Measurements from ENCODE around the gene GATA3. TPM values are rescaled to one million over a fixed set of nuclear protein-coding genes. Genes with fewer than 3 reads are reported as not detected.

Gene GATA3
- total RNA-seq, 1 experiment from 2014 or later: 3.1 TPM

DNA sequence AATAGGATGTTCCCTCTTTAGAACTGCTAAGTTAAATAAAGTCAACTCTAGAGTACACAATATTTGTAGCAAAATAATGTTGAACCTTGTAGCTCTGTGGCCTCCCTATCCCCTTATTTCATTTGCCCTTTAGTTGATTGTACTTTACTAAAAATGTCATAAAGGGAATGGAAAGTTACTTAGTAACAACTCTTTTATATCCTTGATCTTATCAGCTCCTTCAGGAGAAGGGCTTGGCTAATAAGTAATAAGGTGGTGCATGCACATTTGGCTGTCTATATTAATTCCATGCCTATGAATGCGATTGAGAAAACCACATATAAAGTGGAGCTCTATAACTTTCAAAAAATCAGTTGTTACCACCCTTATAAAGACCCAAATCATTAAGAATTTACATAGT, 41.5 kb upstream of the GATA3 start:
- POLR2A ChIA-PET (ENCODE audit: low non-redundant PET): no interaction called here
- Histone ChIP-seq H3K27me3 (replicated peaks; ENCODE audit: insufficient read depth, low read depth, low read length, poor library complexity) (no peaks in the 10 kb centered on the region), H3K36me3 (ENCODE audit: insufficient read depth, low read length, poor library complexity, severe bottlenecking) (peaks cover 3% of the 10 kb centered on the region), H3K9me3 (ENCODE audit: low read depth, low read length, poor library complexity, severe bottlenecking) (no peaks in the 10 kb centered on the region), H3K4me1 (ENCODE audit: insufficient read depth, low read length, poor library complexity, severe bottlenecking) (no peaks in the 10 kb centered on the region), H3K27ac (ENCODE audit: low read depth, low read length, poor library complexity, severe bottlenecking) (no peak overlapping the region), H3K4me3 (ENCODE audit: low read depth, low read length, poor library complexity, severe bottlenecking) (no peak overlapping the region)
- CTCF ChIA-PET: no interaction called here
- no TSS peak for BruUV-seq (replicated peaks)
- no peak for TF ChIP-seq CTCF (conservative IDR thresholded peaks at IDR 0.05; ENCODE audit: low read depth, low read length)
- TF ChIP-seq EZH2 (IDR thresholded peaks at IDR 0.05; ENCODE audit: borderline replicate concordance, low read depth, low read length, poor library complexity, severe bottlenecking): no peak
- intact Hi-C loops (cut with micrococcal nuclease; ENCODE audit: unreplicated experiment): no loop called here
- DNase-seq (ENCODE audit: low spot score): no peak

- ChIA-PET POLR2A (ENCODE audit: low non-redundant PET) (no interaction called here), CTCF (no interaction called here)
- Histone ChIP-seq H3K36me3 (ENCODE audit: insufficient read depth, low read length, poor library complexity, severe bottlenecking) (peaks cover 3% of the 10 kb centered on the region), H3K4me3 (ENCODE audit: low read depth, low read length, poor library complexity, severe bottlenecking) (no peak overlapping the region), H3K27ac (ENCODE audit: low read depth, low read length, poor library complexity, severe bottlenecking) (no peak overlapping the region), H3K4me1 (ENCODE audit: insufficient read depth, low read length, poor library complexity, severe bottlenecking) (no peaks in the 10 kb centered on the region), H3K27me3 (replicated peaks; ENCODE audit: insufficient read depth, low read depth, low read length, poor library complexity) (no peaks in the 10 kb centered on the region), H3K9me3 (ENCODE audit: low read depth, low read length, poor library complexity, severe bottlenecking) (no peaks in the 10 kb centered on the region)
- TF ChIP-seq EZH2 (IDR thresholded peaks at IDR 0.05; ENCODE audit: borderline replicate concordance, low read depth, low read length, poor library complexity, severe bottlenecking): no peak
- no peak for TF ChIP-seq CTCF (conservative IDR thresholded peaks at IDR 0.05; ENCODE audit: low read depth, low read length)
- no TSS peak for BruUV-seq (replicated peaks)
- no peak for DNase-seq (ENCODE audit: low spot score)
- intact Hi-C loops (cut with micrococcal nuclease; ENCODE audit: unreplicated experiment): no loop called here
These were observed 40.9 kb upstream of the GATA3 start for GRCh38 chr10:8013619-8014018.

GRCh38 chr10:8014649-8015048, 39.8 kb upstream of the GATA3 start:
- H3K36me3 ChIP-seq (ENCODE audit: insufficient read depth, low read length, poor library complexity, severe bottlenecking): peaks cover 3% of the 10 kb centered on the region
- H3K27me3 ChIP-seq (replicated peaks; ENCODE audit: insufficient read depth, low read depth, low read length, poor library complexity): no peaks in the 10 kb centered on the region
- TF ChIP-seq EZH2 (IDR thresholded peaks at IDR 0.05; ENCODE audit: borderline replicate concordance, low read depth, low read length, poor library complexity, severe bottlenecking) (no peak), CTCF (conservative IDR thresholded peaks at IDR 0.05; ENCODE audit: low read depth, low read length) (no peak)
- H3K9me3 ChIP-seq (ENCODE audit: low read depth, low read length, poor library complexity, severe bottlenecking): no peaks in the 10 kb centered on the region
- H3K27ac ChIP-seq (ENCODE audit: low read depth, low read length, poor library complexity, severe bottlenecking): no peak overlapping the region
- DNase-seq (ENCODE audit: low spot score): no peak
- CTCF ChIA-PET: no interaction called here
- POLR2A ChIA-PET (ENCODE audit: low non-redundant PET): no interaction called here
- intact Hi-C loops (cut with micrococcal nuclease; ENCODE audit: unreplicated experiment): no loop called here
- no peak overlapping the region for H3K4me3 ChIP-seq (ENCODE audit: low read depth, low read length, poor library complexity, severe bottlenecking)
- no TSS peak for BruUV-seq (replicated peaks)
- H3K4me1 ChIP-seq (ENCODE audit: insufficient read depth, low read length, poor library complexity, severe bottlenecking): no peaks in the 10 kb centered on the region
